HepG2 (cell line): Measurements from ENCODE around the gene IFT122. TPM values are rescaled to one million over a fixed set of nuclear protein-coding genes. Genes with fewer than 3 reads are reported as not detected.
"Not testable (repeated sequence)": the region's sequence is repeated elsewhere in the genome, so short reads cannot be mapped to it uniquely, and the experiment has no call there.

ENCODE experiments used
- ATAC-seq: fragments of 200-7000 bp; cut with Tn5 transposase; 3 replicates; pipeline ENCODE4 v1.9.1; 2020; ENCODE audit warnings: mild to moderate bottlenecking, moderate library complexity
- BruUV-seq: library from RNA; stranded (reverse); fragments of 400-500 nt; replicated peaks from 2 replicates; lab custom pipeline; 2021; lab: Mats Ljungman, UMichigan
- CTCF ChIA-PET: fragments of 300-600 bp; formaldehyde crosslinking; extraction: SDS; loops from one replicate; lab custom pipeline; 2021; ENCODE audit warnings: low total read pairs, inconsistent platforms, low intra/inter-chr PET ratio; lab: Yijun Ruan, JAX
- POLR2A ChIA-PET: fragments of 350-600 bp; sonication (Branson Sonifier 250); formaldehyde crosslinking; loops from one replicate; lab custom pipeline; 2020; ENCODE audit warnings: antibody characterized with exemption, inconsistent platforms; lab: Yijun Ruan, JAX
- DNase-seq: peaks from one replicate; pipeline ENCODE4 v3.0.0-alpha.2; 2015; ENCODE audit warnings: low spot score
- FAIRE-seq: peaks from 3 replicates; lab custom pipeline; 2011; peaks lifted over from hg19 to GRCh38; lab: Jason Lieb, UNC
- H2AFZ ChIP-seq: one replicate; pipeline ENCODE4 v1.6.1; 2011; ENCODE audit warnings: low read length, inconsistent platforms
- H3K27ac ChIP-seq: fragments of 300-600 bp; 3 replicates; pipeline ENCODE4 v1.8.0; 2011; ENCODE audit warnings: mixed run types, mild to moderate bottlenecking, mixed read lengths, low read length, inconsistent platforms; ENCODE audit not compliant: insufficient read depth; ENCODE audit errors: extremely low read length
- H3K27me3 ChIP-seq, 2 experiments: fragments of 200-600 bp in 1 of 2; 2 replicates in 1 of 2; 3 replicates in 1 of 2; pipeline versions ENCODE4 v1.6.0 to v1.8.0; 2011; ENCODE audit warnings: low read length in 2 of 2, mild to moderate bottlenecking in 2 of 2, moderate library complexity in 2 of 2, inconsistent platforms in 1 of 2; ENCODE audit not compliant: insufficient read depth in 2 of 2, control insufficient read depth in 1 of 2
- H3K36me3 ChIP-seq, 2 experiments: fragments of 200-600 bp in 1 of 2; replicated peaks in 1 of 2; 2 replicates in 1 of 2; 3 replicates in 1 of 2; pipeline versions ENCODE4 v1.5.1 to v1.8.0; 2011; ENCODE audit warnings: low read length in 2 of 2, inconsistent platforms in 1 of 2; ENCODE audit not compliant: insufficient read depth in 2 of 2, control insufficient read depth in 1 of 2
- H3K4me1 ChIP-seq: 2 replicates; pipeline ENCODE4 v1.5.1; 2012; ENCODE audit warnings: low read length, inconsistent platforms; ENCODE audit not compliant: insufficient read depth
- H3K4me2 ChIP-seq: 2 replicates; pipeline ENCODE4 v1.6.0; 2011; ENCODE audit warnings: low read depth, low read length, inconsistent platforms
- H3K4me3 ChIP-seq, 3 experiments: fragments of 200-600 bp in 1 of 3; sonication (generic), shearing (Covaris generic) in 1 of 3; replicated peaks in 1 of 3; 2 replicates each; pipeline ENCODE4 v1.5.1; 2011 to 2016; ENCODE audit warnings: low read length in 3 of 3, inconsistent platforms in 2 of 3, low read depth in 2 of 3, mild to moderate bottlenecking in 2 of 3, control low read depth in 1 of 3, mixed read lengths in 1 of 3; ENCODE audit not compliant: insufficient read depth in 1 of 3
- H3K79me2 ChIP-seq: one replicate; pipeline ENCODE4 v1.6.1; 2011; ENCODE audit warnings: low read length, inconsistent platforms; ENCODE audit not compliant: insufficient read depth
- H3K9ac ChIP-seq: 2 replicates; pipeline ENCODE4 v1.6.0; 2011; ENCODE audit warnings: mild to moderate bottlenecking, low read depth, low read length, inconsistent platforms; ENCODE audit not compliant: insufficient read depth
- H3K9me3 ChIP-seq: 2 replicates; pipeline ENCODE4 v1.5.1; 2012; ENCODE audit warnings: mild to moderate bottlenecking, low read length
- H4K20me1 ChIP-seq: 2 replicates; pipeline ENCODE4 v1.6.0; 2011; ENCODE audit warnings: inconsistent platforms, mild to moderate bottlenecking, low read length, moderate library complexity; ENCODE audit not compliant: insufficient read depth
- ELF3 ChIP-seq: IDR thresholded peaks from 2 replicates; pipeline ENCODE4 v1.6.1; 2016; ENCODE audit warnings: missing genetic modification reagents, missing compliant biosample characterization
- EP300 ChIP-seq, 3 experiments: sonication (generic) in 1 of 3; formaldehyde crosslinking in 1 of 3; IDR thresholded peaks; 2 replicates each; pipeline versions ENCODE4 v1.5.1 to v1.6.1; 2011 to 2020; ENCODE audit warnings: low read depth in 2 of 3, low read length in 2 of 3, borderline replicate concordance in 1 of 3, improper control_type of control experiment in 1 of 3, mild to moderate bottlenecking in 1 of 3, missing genetic modification reagents in 1 of 3, moderate library complexity in 1 of 3
- FOXA3 ChIP-seq: IDR thresholded peaks from 2 replicates; pipeline ENCODE4 v1.6.1; 2016; ENCODE audit warnings: missing genetic modification reagents, missing compliant biosample characterization
- FOXP1 ChIP-seq, 2 experiments: fragments of 450-650 bp in 1 of 2; IDR thresholded peaks; 2 replicates each; pipeline ENCODE4 v1.6.1; 2017 to 2018; ENCODE audit warnings: antibody characterized with exemption in 1 of 2
- GATAD2A ChIP-seq: IDR thresholded peaks from 2 replicates; pipeline ENCODE4 v1.6.1; 2016
- HDAC2 ChIP-seq: sonication (generic); formaldehyde crosslinking; IDR thresholded peaks from 2 replicates; pipeline ENCODE4 v1.4.0; 2020; ENCODE audit warnings: missing genetic modification reagents
- HMG20A ChIP-seq: IDR thresholded peaks from 2 replicates; pipeline ENCODE4 v1.6.1; 2016; ENCODE audit warnings: borderline replicate concordance
- HNRNPL ChIP-seq: fragments of 200-400 bp; formaldehyde crosslinking; IDR thresholded peaks from 2 replicates; pipeline ENCODE4 v1.6.1; 2017; ENCODE audit warnings: mild to moderate bottlenecking, low read depth, low read length
- MED1 ChIP-seq: sonication (generic); formaldehyde crosslinking; IDR thresholded peaks from 2 replicates; pipeline ENCODE4 v1.4.0; 2020; ENCODE audit warnings: missing genetic modification reagents
- NR2F6 ChIP-seq, 2 experiments: IDR thresholded peaks; 2 replicates each; pipeline ENCODE4 v1.6.1; 2016; ENCODE audit warnings: antibody characterized with exemption in 1 of 2, mild to moderate bottlenecking in 1 of 2
- POLR2G ChIP-seq: fragments of 200-400 bp; formaldehyde crosslinking; IDR thresholded peaks from 2 replicates; pipeline ENCODE4 v1.6.1; 2018; ENCODE audit warnings: mild to moderate bottlenecking, low read depth, low read length, moderate library complexity
- RARA ChIP-seq: IDR thresholded peaks from 2 replicates; pipeline ENCODE4 v1.6.1; 2016; ENCODE audit warnings: missing genetic modification reagents, missing compliant biosample characterization
- SOX5 ChIP-seq: IDR thresholded peaks from 2 replicates; pipeline ENCODE4 v1.6.1; 2016; ENCODE audit warnings: borderline replicate concordance
- ZNF614 ChIP-seq: IDR thresholded peaks from 2 replicates; pipeline ENCODE4 v1.6.1; 2018; ENCODE audit warnings: missing biosample characterization, missing genetic modification reagents, inconsistent platforms, borderline replicate concordance
- ZSCAN9 ChIP-seq: IDR thresholded peaks from 2 replicates; pipeline ENCODE4 v1.6.1; 2016; ENCODE audit warnings: borderline replicate concordance
- whole genome bisulfite sequencing: methylation state at CpG from one replicate; pipeline ENCODE4 v1.1.6; 2017; ENCODE audit warnings: low lambda C conversion rate; 5-methylcytosine and 5-hydroxymethylcytosine counted together
- in situ Hi-C: cut with HindIII; loops from 2 replicates; pipeline ENCODE4 v1.10.0; 2017; ENCODE audit warnings: low pct_unique_long_range_greater_than_20kb; ENCODE audit not compliant: extremely low pct_ligation_motif_present
- intact Hi-C: fragments of 100-400 bp; cut with micrococcal nuclease; formaldehyde crosslinking; loops from one replicate; pipeline ENCODE4 v1.10.0; 2022; ENCODE audit not compliant: unreplicated experiment
- polyA plus RNA-seq, 8 experiments: library from polyadenylated mRNA; depleted of rRNA in 3 of 8; stranded (reverse) in 7 of 8; unstranded in 1 of 8; fragments of >200 nt; fragmentation: Illumina TruSeq in 4 of 8; extraction: Trizol in 4 of 8; gene quantifications; 2 replicates each; pipeline versions ENCODE4 v1.2.1 to v1.2.3, GENCODE V29; 2011 to 2016; ENCODE audit warnings: low read depth in 4 of 8, missing spikeins in 1 of 8, mixed read lengths in 1 of 8; ENCODE audit not compliant: insufficient read depth in 1 of 8
- total RNA-seq, 5 experiments: library from RNA; depleted of rRNA; stranded (reverse); fragments of >200 nt; fragmentation: Illumina TruSeq; extraction: Trizol; gene quantifications; 2 replicates each; pipeline ENCODE4 v1.2.3, GENCODE V29; 2016; ENCODE audit warnings: low read depth in 1 of 5
- TF ChIP-seq, protein P1 (sequence below): IDR thresholded peaks from 2 replicates; pipeline ENCODE4 v1.6.1; 2012; ENCODE audit warnings: inconsistent platforms
- TF ChIP-seq, protein P2 (sequence below): sonication (generic); formaldehyde crosslinking; IDR thresholded peaks from 2 replicates; pipeline ENCODE4 v1.4.0; 2020; ENCODE audit warnings: missing genetic modification reagents, borderline replicate concordance
- TF ChIP-seq, protein P3 (sequence below): sonication (generic); IDR thresholded peaks from 2 replicates; pipeline ENCODE4 v1.6.1; 2016; ENCODE audit warnings: low read depth, borderline replicate concordance
- TF ChIP-seq, protein P4 (sequence below): IDR thresholded peaks from 2 replicates; pipeline ENCODE4 v1.6.1; 2018; ENCODE audit warnings: missing genetic modification reagents, mild to moderate bottlenecking, missing compliant biosample characterization

The IFT122 gene
- total and polyA plus RNA-seq, 2 of the 13 experiments (the other 11 are each of a cell fraction or from before 2014, with no cell fraction given): 10.1 to 10.3 TPM

DNA sequence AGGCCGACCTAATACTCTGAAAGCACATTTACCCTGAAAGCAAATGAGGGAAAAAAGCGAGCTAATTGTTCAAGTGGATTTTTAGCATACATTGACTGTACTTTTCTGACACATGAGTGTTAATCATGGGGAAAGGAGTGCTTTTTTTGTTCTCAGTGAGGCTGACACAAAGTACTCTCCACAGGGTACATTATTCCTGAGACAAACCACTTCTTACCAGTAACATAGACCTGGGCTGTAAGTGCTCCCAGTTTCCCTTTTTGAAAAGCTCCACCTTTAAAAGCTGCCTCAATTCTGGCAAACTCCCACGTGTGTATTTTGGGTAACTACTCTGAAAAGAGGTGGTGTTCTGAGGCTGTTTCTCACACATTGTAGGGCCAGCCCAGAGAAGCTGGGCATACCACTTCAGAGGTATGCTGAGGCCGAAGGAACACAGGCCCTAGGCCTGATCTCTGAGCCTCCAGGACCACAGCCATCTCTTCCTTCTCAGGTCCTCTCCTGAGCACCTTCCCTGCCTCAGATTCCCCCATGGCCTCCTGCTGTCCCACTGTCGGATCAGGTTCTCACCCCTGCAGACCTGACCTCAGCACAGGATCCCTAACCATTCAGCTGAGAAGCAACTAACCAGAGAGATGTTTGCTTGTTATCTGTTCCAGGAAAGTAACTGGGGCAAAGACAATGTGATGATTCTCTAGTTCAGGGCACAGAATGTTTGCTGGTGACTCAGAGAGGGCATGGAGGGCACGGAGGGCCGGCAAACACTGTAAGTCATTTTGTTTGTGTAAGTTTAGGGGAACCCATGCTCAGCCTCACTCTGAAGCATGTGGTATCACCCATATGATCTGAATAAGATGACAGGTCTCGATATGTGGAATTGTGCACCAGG, 58.8 kb downstream of the IFT122 start:
- H4K20me1 ChIP-seq; H3K79me2 ChIP-seq; H3K4me3 ChIP-seq; H2AFZ ChIP-seq; H3K36me3 ChIP-seq; CTCF ChIA-PET; H3K27me3 ChIP-seq; H3K9me3 ChIP-seq; in situ Hi-C loops; TF ChIP-seq EP300 (CRISPR knock-in tag; IDR thresholded peaks at IDR 0.05; ENCODE audit: borderline replicate concordance); FOXP1 (IDR thresholded peaks at IDR 0.05): not testable (repeated sequence)
- Histone ChIP-seq H3K27ac (peak overlapping the region; percentile 50), H3K9ac (peak overlapping the region; percentile 34; the same call in 1 of the 2 replicates), H3K4me2 (peak overlapping the region; percentile 47), H3K4me1 (peaks cover 84% of the 10 kb centered on the region)
- peak; percentile 84 for FAIRE-seq
- peak; percentile 76 for DNase-seq
- WGBS: 33% methylated on average over 3 of the region's 8 CpGs
- POLR2A ChIA-PET: interaction anchor here (1.7 kb wide), 1 partner anchor 97 kb away, joined by 7 read pairs; no protein-coding TSS in a partner anchor
- peak; percentile 61 for ATAC-seq
- BruUV-seq: TSS peak; percentile 90
- intact Hi-C loops: loop anchor here (10.0 kb wide), 1 partner anchor 56 kb away; no protein-coding TSS in a partner anchor
- TF ChIP-seq MED1 (CRISPR knock-in tag) (peak; percentile 48; the same call in 1 of the 2 replicates), GATAD2A (peak; percentile 84), NR2F6 (IDR thresholded peaks at IDR 0.05) (peak; percentile 59), NR2F6 (CRISPR knock-in tag; IDR thresholded peaks at IDR 0.05) (peak; percentile 82), ZSCAN9 (CRISPR knock-in tag) (peak; percentile 50; the same call in 1 of the 2 replicates), HDAC2 (CRISPR knock-in tag) (0 out of 2 replicates have a peak, but pooled peaks have one; percentile 43), HNRNPL (peak; percentile 68; the same call in 1 of the 2 replicates), FOXA3 (CRISPR knock-in tag) (peak; percentile 70), ZNF614 (peak; percentile 46; the same call in 1 of the 2 replicates), EP300 (IDR thresholded peaks at IDR 0.05; ENCODE audit: low read depth in 2 of 2, low read length in 2 of 2) (peak in 1 of 2 experiments; percentile 41; a peak in 1 of 4 replicates), FOXP1 (CRISPR knock-in tag; IDR thresholded peaks at IDR 0.05) (peak; percentile 46; the same call in 1 of the 2 replicates), ELF3 (CRISPR knock-in tag) (0 out of 2 replicates have a peak, but pooled peaks have one; percentile 45), RARA (CRISPR knock-in tag) (peak; percentile 84), SOX5 (CRISPR knock-in tag) (peak; percentile 50; the same call in 1 of the 2 replicates), HMG20A (CRISPR knock-in tag) (peak; percentile 73; the same call in 1 of the 2 replicates), POLR2G (0 out of 2 replicates have a peak, but pooled peaks have one; percentile 30)
- TF ChIP-seq, protein P1, sequence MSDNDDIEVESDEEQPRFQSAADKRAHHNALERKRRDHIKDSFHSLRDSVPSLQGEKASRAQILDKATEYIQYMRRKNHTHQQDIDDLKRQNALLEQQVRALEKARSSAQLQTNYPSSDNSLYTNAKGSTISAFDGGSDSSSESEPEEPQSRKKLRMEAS: 0 out of 2 replicates have a peak, but pooled peaks have one; percentile 20
- TF ChIP-seq, protein P2, sequence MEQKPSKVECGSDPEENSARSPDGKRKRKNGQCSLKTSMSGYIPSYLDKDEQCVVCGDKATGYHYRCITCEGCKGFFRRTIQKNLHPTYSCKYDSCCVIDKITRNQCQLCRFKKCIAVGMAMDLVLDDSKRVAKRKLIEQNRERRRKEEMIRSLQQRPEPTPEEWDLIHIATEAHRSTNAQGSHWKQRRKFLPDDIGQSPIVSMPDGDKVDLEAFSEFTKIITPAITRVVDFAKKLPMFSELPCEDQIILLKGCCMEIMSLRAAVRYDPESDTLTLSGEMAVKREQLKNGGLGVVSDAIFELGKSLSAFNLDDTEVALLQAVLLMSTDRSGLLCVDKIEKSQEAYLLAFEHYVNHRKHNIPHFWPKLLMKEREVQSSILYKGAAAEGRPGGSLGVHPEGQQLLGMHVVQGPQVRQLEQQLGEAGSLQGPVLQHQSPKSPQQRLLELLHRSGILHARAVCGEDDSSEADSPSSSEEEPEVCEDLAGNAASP (CRISPR knock-in tag): peak; percentile 41; the same call in 1 of the 2 replicates
- TF ChIP-seq, protein P3, sequence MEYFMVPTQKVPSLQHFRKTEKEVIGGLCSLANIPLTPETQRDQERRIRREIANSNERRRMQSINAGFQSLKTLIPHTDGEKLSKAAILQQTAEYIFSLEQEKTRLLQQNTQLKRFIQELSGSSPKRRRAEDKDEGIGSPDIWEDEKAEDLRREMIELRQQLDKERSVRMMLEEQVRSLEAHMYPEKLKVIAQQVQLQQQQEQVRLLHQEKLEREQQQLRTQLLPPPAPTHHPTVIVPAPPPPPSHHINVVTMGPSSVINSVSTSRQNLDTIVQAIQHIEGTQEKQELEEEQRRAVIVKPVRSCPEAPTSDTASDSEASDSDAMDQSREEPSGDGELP: peak; percentile 28; the same call in 1 of the 2 replicates
- TF ChIP-seq, protein P4, sequence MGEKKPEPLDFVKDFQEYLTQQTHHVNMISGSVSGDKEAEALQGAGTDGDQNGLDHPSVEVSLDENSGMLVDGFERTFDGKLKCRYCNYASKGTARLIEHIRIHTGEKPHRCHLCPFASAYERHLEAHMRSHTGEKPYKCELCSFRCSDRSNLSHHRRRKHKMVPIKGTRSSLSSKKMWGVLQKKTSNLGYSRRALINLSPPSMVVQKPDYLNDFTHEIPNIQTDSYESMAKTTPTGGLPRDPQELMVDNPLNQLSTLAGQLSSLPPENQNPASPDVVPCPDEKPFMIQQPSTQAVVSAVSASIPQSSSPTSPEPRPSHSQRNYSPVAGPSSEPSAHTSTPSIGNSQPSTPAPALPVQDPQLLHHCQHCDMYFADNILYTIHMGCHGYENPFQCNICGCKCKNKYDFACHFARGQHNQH (CRISPR knock-in tag): peak; percentile 45; the same call in 1 of the 2 replicates
